Measurements from ENCODE around the gene MDFIC.

- TF ChIP-seq CTCF (IDR thresholded peaks at IDR 0.05), result no peak
- no peak for TF ChIP-seq POLR2A (IDR thresholded peaks at IDR 0.05)
These were observed 64.6 kb downstream of the MDFIC start for GRCh38 chr7:114986190-114987180.

All from upper lobe of left lung (tissue), 4 donors.